NCI-H1436 treated with DMSO at 0.1 percent for 48 hours (cell line): ENCODE results near the gene RABAC1.
"Not testable (repeated sequence)": the region's sequence is repeated elsewhere in the genome, so short reads cannot be mapped to it uniquely, and the experiment has no call there.

Source experiments
- DNase-seq: peaks from one replicate; lab custom pipeline; 2025; lab: John Stamatoyannopoulos, UW

The RABAC1 gene

GRCh38 chr19:41959056-41960053, at the start of gene RABAC1:
Gene RABAC1 (minus strand): TSS chr19:41959321. CDS start chr19:41959292, 29 bp downstream.
- DNase-seq, result peak; percentile 80

GRCh38 chr19:42006569-42006968, 47.4 kb upstream of the RABAC1 start:
- DNase-seq, result no peak

GRCh38 chr19:42005504-42005903, 46.4 kb upstream of the RABAC1 start:
- DNase-seq, result no peak

- DNase-seq, result no peak
Observed at GRCh38 chr19:42003506-42004294, 44.6 kb upstream of the RABAC1 start.

- DNase-seq, result no peak
Observed at GRCh38 chr19:41999878-42000208, 40.7 kb upstream of the RABAC1 start.

GRCh38 chr19:41999071-41999877, 40.2 kb upstream of the RABAC1 start:
- DNase-seq, result no peak

- DNase-seq, result no peak
Observed at GRCh38 chr19:41998246-41999020, 39.3 kb upstream of the RABAC1 start.

- DNase-seq, result no peak
Observed at GRCh38 chr19:41997851-41998229, 38.7 kb upstream of the RABAC1 start.

GRCh38 chr19:41997121-41997850, 38.2 kb upstream of the RABAC1 start:
- no peak for DNase-seq

GRCh38 chr19:41995959-41996797, 37.1 kb upstream of the RABAC1 start:
- no peak for DNase-seq

- no peak for DNase-seq
Observed at GRCh38 chr19:41994994-41995958, 36.2 kb upstream of the RABAC1 start.

- DNase-seq, result no peak
Observed at GRCh38 chr19:41994521-41994971, 35.4 kb upstream of the RABAC1 start.

GRCh38 chr19:41993612-41994483, 34.7 kb upstream of the RABAC1 start, which contains the start of gene ATP1A3:
Gene ATP1A3 (minus strand): TSS chr19:41994230. CDS start chr19:41994076, 154 bp downstream.
- DNase-seq, result no peak

GRCh38 chr19:41991925-41992569, 32.9 kb upstream of the RABAC1 start:
- not testable (repeated sequence) for DNase-seq

GRCh38 chr19:41991025-41991424, 31.9 kb upstream of the RABAC1 start:
- DNase-seq, result no peak

GRCh38 chr19:41990615-41991014, 31.5 kb upstream of the RABAC1 start:
- DNase-seq, result no peak

GRCh38 chr19:41990028-41990427, 30.9 kb upstream of the RABAC1 start:
- no peak for DNase-seq
